IMR-90 (cell line): ENCODE results near the gene KDELR3. TPM values are rescaled to one million over a fixed set of nuclear protein-coding genes. Genes with fewer than 3 reads are reported as not detected.

Experiments used
- ATAC-seq: fragments of 200-7000 bp; cut with Tn5 transposase; 2 replicates; pipeline ENCODE4 v1.9.1; 2020; ENCODE audit warnings: low read depth, mild to moderate bottlenecking, moderate library complexity
- BruUV-seq: library from RNA; stranded (reverse); fragments of 400-500 nt; replicated peaks from 2 replicates; lab custom pipeline; 2021; lab: Mats Ljungman, UMichigan
- CTCF ChIA-PET: fragments of 300-600 bp; formaldehyde crosslinking; extraction: SDS; loops from one replicate; lab custom pipeline; 2021; ENCODE audit warnings: antibody characterized with exemption; lab: Yijun Ruan, JAX
- POLR2A ChIA-PET: fragments of 300-600 bp; sonication (Branson Sonifier 250); formaldehyde crosslinking; loops from one replicate; lab custom pipeline; 2022; ENCODE audit warnings: antibody characterized with exemption; ENCODE audit not compliant: unreplicated experiment; lab: Charles Lee
- DNase-seq: peaks from one replicate; pipeline ENCODE4 v3.0.0; 2013
- H2AFZ ChIP-seq: replicated peaks from 2 replicates; pipeline ENCODE3; 2013; ENCODE audit warnings: low read length, mild to moderate bottlenecking; ENCODE audit not compliant: poor library complexity
- H2AK5ac ChIP-seq: 2 replicates; pipeline ENCODE4 v1.6.1; 2013; ENCODE audit warnings: low read depth, low read length, inconsistent platforms
- H2AK9ac ChIP-seq: replicated peaks from 2 replicates; pipeline ENCODE3; 2013; ENCODE audit warnings: mild to moderate bottlenecking, low read depth, low read length, moderate library complexity; ENCODE audit not compliant: poor library complexity
- H2BK120ac ChIP-seq: 2 replicates; pipeline ENCODE4 v1.6.1; 2013; ENCODE audit warnings: low read depth, low read length, inconsistent platforms
- H2BK15ac ChIP-seq: 3 replicates; pipeline ENCODE4 v1.6.1; 2013; ENCODE audit warnings: low read depth, low read length, inconsistent platforms
- H2BK20ac ChIP-seq: 2 replicates; pipeline ENCODE4 v1.6.1; 2013; ENCODE audit warnings: low read depth, mild to moderate bottlenecking, inconsistent platforms, low read length, moderate library complexity
- H2BK5ac ChIP-seq: 2 replicates; pipeline ENCODE4 v1.6.1; 2013; ENCODE audit warnings: mild to moderate bottlenecking, low read depth, low read length, inconsistent platforms; ENCODE audit not compliant: poor library complexity, severe bottlenecking
- H3K14ac ChIP-seq: replicated peaks from 2 replicates; pipeline ENCODE4 v1.6.1; 2013; ENCODE audit warnings: low read depth, low read length, inconsistent platforms
- H3K18ac ChIP-seq: 2 replicates; pipeline ENCODE4 v1.6.1; 2013; ENCODE audit warnings: low read depth, low read length, control low read depth
- H3K23ac ChIP-seq: 2 replicates; pipeline ENCODE4 v1.6.1; 2013; ENCODE audit warnings: low read depth, low read length, inconsistent platforms
- H3K27ac ChIP-seq: 2 replicates; pipeline ENCODE4 v1.5.1; 2013; ENCODE audit warnings: mild to moderate bottlenecking, control low read depth, low read length; ENCODE audit not compliant: insufficient read depth
- H3K27me3 ChIP-seq: 2 replicates; pipeline ENCODE4 v1.6.1; 2013; ENCODE audit warnings: low read length; ENCODE audit not compliant: control insufficient read depth, insufficient read depth
- H3K36me3 ChIP-seq: 2 replicates; pipeline ENCODE4 v1.6.1; 2013; ENCODE audit warnings: low read length, mixed read lengths; ENCODE audit not compliant: control insufficient read depth, insufficient read depth
- H3K4ac ChIP-seq: 2 replicates; pipeline ENCODE4 v1.6.1; 2013; ENCODE audit warnings: low read depth, low read length, inconsistent platforms
- H3K4me1 ChIP-seq: 2 replicates; pipeline ENCODE4 v1.6.1; 2013; ENCODE audit warnings: low read length, mixed read lengths; ENCODE audit not compliant: control insufficient read depth, insufficient read depth
- H3K4me2 ChIP-seq: 2 replicates; pipeline ENCODE4 v1.6.1; 2013; ENCODE audit warnings: low read depth, mild to moderate bottlenecking, control low read depth, low read length, moderate library complexity
- H3K4me3 ChIP-seq: 2 replicates; pipeline ENCODE4 v1.5.1; 2013; ENCODE audit warnings: low read depth, mild to moderate bottlenecking, control low read depth, low read length, moderate library complexity; ENCODE audit not compliant: insufficient read depth
- H3K56ac ChIP-seq: 2 replicates; pipeline ENCODE4 v1.6.1; 2013; ENCODE audit warnings: low read length, inconsistent platforms; ENCODE audit not compliant: insufficient read depth; ENCODE audit errors: extremely low read depth
- H3K79me1 ChIP-seq, 2 experiments: 2 replicates each; pipeline ENCODE4 v1.6.1; 2013; ENCODE audit warnings: low read length in 2 of 2, inconsistent platforms in 1 of 2, low read depth in 1 of 2
- H3K9ac ChIP-seq: 2 replicates; pipeline ENCODE4 v1.6.1; 2013; ENCODE audit warnings: low read depth, low read length, control low read depth
- H3K9me1 ChIP-seq: 2 replicates; pipeline ENCODE4 v1.6.1; 2013; ENCODE audit warnings: low read length, inconsistent platforms; ENCODE audit not compliant: insufficient read depth
- H3K9me3 ChIP-seq: 2 replicates; pipeline ENCODE4 v1.6.1; 2013; ENCODE audit warnings: low read length; ENCODE audit not compliant: control insufficient read depth, insufficient read depth
- H4K20me1 ChIP-seq: 2 replicates; pipeline ENCODE4 v1.6.1; 2013; ENCODE audit warnings: low read length, inconsistent platforms; ENCODE audit not compliant: insufficient read depth
- H4K5ac ChIP-seq: 2 replicates; pipeline ENCODE4 v1.6.1; 2013; ENCODE audit warnings: mild to moderate bottlenecking, low read depth, low read length, control low read depth
- H4K8ac ChIP-seq, 2 experiments: 2 replicates each; pipeline ENCODE4 v1.6.1; 2013; ENCODE audit warnings: low read depth in 2 of 2, low read length in 2 of 2, control low read depth in 1 of 2, inconsistent platforms in 1 of 2
- H4K91ac ChIP-seq: 2 replicates; pipeline ENCODE4 v1.6.1; 2013; ENCODE audit warnings: low read depth, low read length, inconsistent platforms; ENCODE audit not compliant: insufficient read depth
- BHLHE40 ChIP-seq: fragments of 150-350 bp; IDR thresholded peaks from 2 replicates; pipeline ENCODE4 v1.6.1; 2016; ENCODE audit warnings: mild to moderate bottlenecking, low read depth, low read length
- CEBPB ChIP-seq: IDR thresholded peaks from 2 replicates; pipeline ENCODE4 v1.6.1; 2012; ENCODE audit warnings: low read depth, low read length, improper control_type of control experiment
- CHD1 ChIP-seq: IDR thresholded peaks from 2 replicates; pipeline ENCODE4 v1.6.1; 2012; ENCODE audit warnings: low read depth, low read length, improper control_type of control experiment
- ELK1 ChIP-seq: fragments of 150-350 bp; IDR thresholded peaks from 2 replicates; pipeline ENCODE4 v1.6.1; 2016; ENCODE audit warnings: low read depth, mild to moderate bottlenecking, low read length, moderate library complexity, borderline replicate concordance
- FOS ChIP-seq: fragments of 150-350 bp; IDR thresholded peaks from 2 replicates; pipeline ENCODE4 v1.6.1; 2016; ENCODE audit warnings: low read depth, low read length
- MAFK ChIP-seq: IDR thresholded peaks from 2 replicates; pipeline ENCODE4 v1.6.1; 2012; ENCODE audit warnings: low read depth, low read length, improper control_type of control experiment
- MXI1 ChIP-seq: IDR thresholded peaks from 2 replicates; pipeline ENCODE4 v1.6.1; 2012; ENCODE audit warnings: low read depth, mild to moderate bottlenecking, low read length, moderate library complexity, borderline replicate concordance
- POLR2A ChIP-seq: IDR thresholded peaks from 2 replicates; pipeline ENCODE4 v1.6.1; 2012; ENCODE audit warnings: mild to moderate bottlenecking, low read depth, low read length
- RAD21 ChIP-seq: IDR thresholded peaks from 2 replicates; pipeline ENCODE4 v1.6.1; 2012; ENCODE audit warnings: low read length, improper control_type of control experiment
- RCOR1 ChIP-seq: IDR thresholded peaks from 2 replicates; pipeline ENCODE4 v1.6.1; 2012; ENCODE audit warnings: mild to moderate bottlenecking, low read length, improper control_type of control experiment; ENCODE audit not compliant: insufficient replicate concordance
- RFX5 ChIP-seq: IDR thresholded peaks from 2 replicates; pipeline ENCODE4 v1.8.0; 2012; ENCODE audit warnings: low read depth, mild to moderate bottlenecking, low read length, moderate library complexity
- SMC3 ChIP-seq: fragments of 150-350 bp; IDR thresholded peaks from 2 replicates; pipeline ENCODE4 v1.6.1; 2016; ENCODE audit warnings: low read depth, mild to moderate bottlenecking, antibody characterized with exemption, low read length, moderate library complexity
- USF2 ChIP-seq: fragments of 150-350 bp; IDR thresholded peaks from 2 replicates; pipeline ENCODE4 v1.6.1; 2017; ENCODE audit warnings: mild to moderate bottlenecking, antibody characterized with exemption, low read length, low read depth
- WGBS, 2 experiments: methylation state at CpG; one replicate each; pipeline versions ENCODE4 v1.1.5 to v1.1.7; 2013; ENCODE audit warnings: missing lambda C conversion rate in 2 of 2; ENCODE audit not compliant: insufficient read length in 1 of 2; ENCODE audit errors: extremely low coverage in 2 of 2; 5-methylcytosine and 5-hydroxymethylcytosine counted together
- dilution Hi-C: fragments of 300-500 bp; cut with HindIII; formaldehyde crosslinking; loops from one replicate; pipeline ENCODE4 v1.14.3; 2018; ENCODE audit warnings: low sequenced_read_pairs; ENCODE audit not compliant: unreplicated experiment
- in situ Hi-C: fragments of 300-500 bp; cut with MboI; formaldehyde crosslinking; loops from 3 replicates; pipeline ENCODE4 v1.14.3; 2019; ENCODE audit warnings: low sequenced_read_pairs, inconsistent platforms, mixed read lengths
- intact Hi-C: fragments of 100-400 bp; cut with micrococcal nuclease; formaldehyde crosslinking; loops from 2 replicates; pipeline ENCODE4 v1.10.0; 2022
- polyA plus RNA-seq, 3 experiments: library from polyadenylated mRNA; depleted of rRNA; stranded (reverse); fragments of >200 nt; gene quantifications; 2 replicates each; pipeline ENCODE4 v1.2.3, GENCODE V29; 2012; ENCODE audit warnings: low replicate concordance in 1 of 3
- total RNA-seq: library from RNA; depleted of rRNA; stranded (reverse); fragments of >200 nt; gene quantifications from 2 replicates; pipeline ENCODE4 v1.2.3, GENCODE V29; 2012

KDELR3 gene
- total and polyA plus RNA-seq, 2 of the 4 experiments (the other 2 are of a cell fraction) = 129 to 224 TPM

GRCh38 chr22:38462960-38463784, 4.7 kb upstream of the KDELR3 start:
- H2BK120ac ChIP-seq = no peak overlapping the region
- no peaks in the 10 kb centered on the region for H3K36me3 ChIP-seq
- no peak overlapping the region for H3K27ac ChIP-seq
- CTCF ChIA-PET = no interaction called here
- H2AFZ ChIP-seq = peak overlapping the region; percentile 18
- H3K9ac ChIP-seq = no peak overlapping the region
- intact Hi-C loops = no loop called here
- in situ Hi-C loops = no loop called here
- H4K20me1 ChIP-seq = peaks cover 5% of the 10 kb centered on the region
- no TSS peak for BruUV-seq
- H3K79me1 ChIP-seq = peaks cover 0 to 11% of the 10 kb centered on the region in 2 experiments; a peak in 2 of 4 replicates
- H2BK15ac ChIP-seq = no peak overlapping the region
- H4K5ac ChIP-seq = no peak overlapping the region
- H3K4me1 ChIP-seq = peaks cover 5% of the 10 kb centered on the region
- H2BK5ac ChIP-seq = no peak overlapping the region
- H3K27me3 ChIP-seq = peaks cover 36% of the 10 kb centered on the region
- H3K9me3 ChIP-seq = no peaks in the 10 kb centered on the region
- no peak overlapping the region for H2BK20ac ChIP-seq
- no peak overlapping the region for H3K14ac ChIP-seq
- H3K56ac ChIP-seq = no peak overlapping the region
- no peak overlapping the region for H3K4me2 ChIP-seq
- WGBS, 2 experiments = 68% methylated on average over 4 of the region's 28 CpGs; no CpG with 5 or more reads in 1 of the 2 experiments
- DNase-seq = no peak
- dilution Hi-C loops = no loop called here
- H3K18ac ChIP-seq = no peak overlapping the region
- no peak overlapping the region for H2AK5ac ChIP-seq
- H2AK9ac ChIP-seq = no peak overlapping the region
- no peak overlapping the region for H3K4me3 ChIP-seq
- H4K8ac ChIP-seq = no peak overlapping the region
- ATAC-seq = no peak
- no peak overlapping the region for H4K91ac ChIP-seq
- no peak overlapping the region for H3K23ac ChIP-seq
- H3K4ac ChIP-seq = no peak overlapping the region
- peaks cover 8% of the 10 kb centered on the region for H3K9me1 ChIP-seq
- no peak for TF ChIP-seq SMC3
- no peak for TF ChIP-seq RAD21
- TF ChIP-seq MXI1 = no peak
- TF ChIP-seq RCOR1 = no peak
- no peak for TF ChIP-seq ELK1
- TF ChIP-seq POLR2A = no peak
- no peak for TF ChIP-seq CEBPB
- no peak for TF ChIP-seq RFX5
- no peak for TF ChIP-seq CHD1
- no peak for TF ChIP-seq FOS
- TF ChIP-seq USF2 = no peak
- no peak for TF ChIP-seq BHLHE40
- TF ChIP-seq MAFK = no peak
- POLR2A ChIA-PET = no interaction called here
